NT2/D1 (cell line): Measurements from ENCODE around the gene UMAD1.

ENCODE experiments used
- SUZ12 ChIP-seq: IDR thresholded peaks from 2 replicates; pipeline ENCODE4 v1.6.1; 2011; ENCODE audit not compliant: insufficient read length, insufficient read depth; ENCODE audit errors: extremely low read depth
- YY1 ChIP-seq: IDR thresholded peaks from 2 replicates; pipeline ENCODE4 v1.6.1; 2011; ENCODE audit not compliant: insufficient read length, insufficient read depth
- ZNF274 ChIP-seq: IDR thresholded peaks from 2 replicates; pipeline ENCODE4 v1.6.1; 2011; ENCODE audit warnings: mild to moderate bottlenecking, low read depth, low read length

DNA sequence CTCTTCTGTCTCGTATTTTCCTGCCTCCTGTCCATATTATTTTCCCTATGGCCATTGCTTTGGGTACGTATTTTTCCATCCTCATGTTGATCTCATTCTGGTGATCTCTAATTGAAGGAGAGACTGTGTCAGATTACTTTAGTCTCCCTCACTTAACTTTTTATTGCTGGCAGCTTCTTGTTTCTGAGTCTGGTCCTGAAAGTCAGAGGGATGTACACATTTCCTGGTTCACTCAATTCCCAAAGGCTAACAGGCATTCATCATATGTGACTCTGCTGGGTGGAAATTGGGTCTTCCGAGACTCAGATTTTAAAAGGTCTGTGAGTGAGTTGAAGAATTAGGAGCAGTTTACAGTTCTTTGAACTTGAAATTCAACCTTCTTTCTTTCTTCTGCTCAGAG is 10.9 kb downstream of the UMAD1 start:
- TF ChIP-seq ZNF274 (no peak), YY1 (no peak), SUZ12 (no peak)
